ENCODE measurements around the gene PKIG.

DNA sequence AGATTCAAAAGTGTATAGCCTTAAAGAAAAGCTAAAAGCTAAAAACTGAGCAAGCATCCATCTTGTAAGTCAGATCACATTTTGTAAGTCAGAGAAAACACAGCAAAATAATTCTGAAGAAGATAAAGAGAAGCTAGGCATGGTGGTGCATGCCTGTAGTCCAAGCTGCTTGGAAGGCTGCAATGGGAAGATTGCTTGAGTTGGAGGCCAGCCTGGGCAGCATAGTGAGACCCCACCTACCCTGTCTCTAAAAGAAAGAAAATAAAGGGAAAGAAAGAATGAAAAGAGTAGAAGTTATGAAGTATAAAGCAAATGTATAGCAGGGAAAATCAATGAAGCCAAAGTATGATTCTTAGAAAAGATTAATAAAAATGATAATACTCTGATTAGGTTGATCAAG lies 20.5 kb upstream of the PKIG start:
- no peak for TF ChIP-seq CTCF (IDR thresholded peaks at IDR 0.05)
- TF ChIP-seq POLR2A (IDR thresholded peaks at IDR 0.05) = no peak

Measured in adrenal gland (tissue), 5 donors.